Astrocyte (in vitro differentiated cells and primary cell): ENCODE data around the gene RAB40B. TPM values are rescaled to one million over a fixed set of nuclear protein-coding genes. Genes with fewer than 3 reads are reported as not detected.
A peak's percentile ranks its signal among the peaks of the same experiment; 100 is the strongest.

Experiments
- DNase-seq: peaks from one replicate; pipeline ENCODE4 v3.0.0-alpha.2; 2010; ENCODE audit warnings: low read depth
- FAIRE-seq: peaks from 2 replicates; lab custom pipeline; 2011; peaks lifted over from hg19 to GRCh38; lab: Jason Lieb, UNC
- H2AFZ ChIP-seq: 2 replicates; pipeline ENCODE4 v1.6.0; 2012; ENCODE audit warnings: low read depth, low read length, inconsistent platforms
- H3K27ac ChIP-seq: 2 replicates; pipeline ENCODE4 v1.5.1; 2011; ENCODE audit warnings: low read depth, low read length, inconsistent platforms
- H3K27me3 ChIP-seq: 2 replicates; pipeline ENCODE4 v1.6.0; 2011; ENCODE audit warnings: low read length, inconsistent platforms; ENCODE audit not compliant: insufficient read depth
- H3K36me3 ChIP-seq: 2 replicates; pipeline ENCODE4 v1.5.1; 2011; ENCODE audit warnings: low read length, inconsistent platforms; ENCODE audit not compliant: insufficient read depth
- H3K4me1 ChIP-seq: 2 replicates; pipeline ENCODE4 v1.5.1; 2011; ENCODE audit warnings: low read length, inconsistent platforms; ENCODE audit not compliant: insufficient read depth
- H3K4me2 ChIP-seq: 2 replicates; pipeline ENCODE4 v1.6.0; 2012; ENCODE audit warnings: low read length, inconsistent platforms
- H3K4me3 ChIP-seq: 2 replicates; pipeline ENCODE4 v1.5.1; 2011; ENCODE audit warnings: low read depth, mild to moderate bottlenecking, low read length, inconsistent platforms; ENCODE audit not compliant: insufficient read depth
- H3K79me2 ChIP-seq: 2 replicates; pipeline ENCODE4 v1.6.0; 2012; ENCODE audit warnings: mild to moderate bottlenecking, low read length, inconsistent platforms; ENCODE audit not compliant: insufficient read depth
- H3K9ac ChIP-seq: 2 replicates; pipeline ENCODE4 v1.6.0; 2012; ENCODE audit warnings: mild to moderate bottlenecking, low read length, inconsistent platforms
- H3K9me3 ChIP-seq: 2 replicates; pipeline ENCODE4 v1.5.1; 2012; ENCODE audit warnings: low read depth, mild to moderate bottlenecking, low read length, inconsistent platforms; ENCODE audit not compliant: insufficient read depth
- H4K20me1 ChIP-seq: 2 replicates; pipeline ENCODE4 v1.6.0; 2012; ENCODE audit warnings: low read length, inconsistent platforms; ENCODE audit not compliant: insufficient read depth
- H3K27ac Mint-ChIP-seq: one replicate; pipeline ENCODE4 v1.8.0; 2021; ENCODE audit warnings: mild to moderate bottlenecking, mixed read lengths; ENCODE audit not compliant: unreplicated experiment
- H3K27me3 Mint-ChIP-seq: one replicate; pipeline ENCODE4 v1.8.0; 2021; ENCODE audit warnings: low read depth, mixed read lengths; ENCODE audit not compliant: unreplicated experiment
- H3K36me3 Mint-ChIP-seq: one replicate; pipeline ENCODE4 v1.8.0; 2021; ENCODE audit warnings: low read depth, mixed read lengths; ENCODE audit not compliant: unreplicated experiment
- H3K4me1 Mint-ChIP-seq: one replicate; pipeline ENCODE4 v1.8.0; 2021; ENCODE audit warnings: low read depth, mixed read lengths; ENCODE audit not compliant: unreplicated experiment
- H3K4me3 Mint-ChIP-seq: one replicate; pipeline ENCODE4 v1.8.0; 2021; ENCODE audit warnings: mild to moderate bottlenecking, moderate library complexity, mixed read lengths; ENCODE audit not compliant: unreplicated experiment
- H3K9me3 Mint-ChIP-seq: one replicate; pipeline ENCODE4 v1.8.0; 2021; ENCODE audit warnings: mild to moderate bottlenecking, mixed read lengths; ENCODE audit not compliant: unreplicated experiment
- CTCF ChIP-seq: IDR thresholded peaks from 2 replicates; pipeline ENCODE4 v1.5.1; 2011; ENCODE audit warnings: low read depth, mild to moderate bottlenecking, inconsistent platforms, low read length, moderate library complexity; ENCODE audit not compliant: insufficient read depth
- EZH2 ChIP-seq: IDR thresholded peaks from 2 replicates; pipeline ENCODE4 v1.6.1; 2012; ENCODE audit warnings: mild to moderate bottlenecking, low read length, inconsistent platforms; ENCODE audit not compliant: insufficient read depth
- total RNA-seq: library from RNA; stranded (reverse); gene quantifications from 2 replicates; pipeline ENCODE4 v1.2.1, GENCODE V29; 2021

Gene RAB40B
- total RNA-seq, 1 donor from 2014 or later: 15.8 TPM

- H3K9ac ChIP-seq: peak overlapping the region; percentile 68
- peak overlapping the region; percentile 96 for H2AFZ ChIP-seq
- peaks cover 2% of the 10 kb centered on the region for H3K27me3 ChIP-seq
- H3K4me1 ChIP-seq: peaks cover 9% of the 10 kb centered on the region
- H3K4me3 ChIP-seq: peak overlapping the region; percentile 70
- no peak overlapping the region for H3K27ac Mint-ChIP-seq
- no peaks in the 10 kb centered on the region for H3K36me3 ChIP-seq
- peaks cover 15% of the 10 kb centered on the region for H3K9me3 Mint-ChIP-seq
- peaks cover 9% of the 10 kb centered on the region for H3K27me3 Mint-ChIP-seq
- H3K4me1 Mint-ChIP-seq: peaks cover 2% of the 10 kb centered on the region
- H3K9me3 ChIP-seq: peaks cover 5% of the 10 kb centered on the region
- H3K36me3 Mint-ChIP-seq: peaks cover 10% of the 10 kb centered on the region
- H3K4me2 ChIP-seq: peak overlapping the region; percentile 85
- peaks cover 10% of the 10 kb centered on the region for H3K79me2 ChIP-seq
- DNase-seq: no peak
- peaks cover 11% of the 10 kb centered on the region for H4K20me1 ChIP-seq
- TF ChIP-seq EZH2 (no peak), CTCF (no peak)
- H3K27ac ChIP-seq: no peak overlapping the region
- peak overlapping the region; percentile 87 for H3K4me3 Mint-ChIP-seq
- FAIRE-seq: no peak
These were observed 510 bp upstream of the RAB40B start for GRCh38 chr17:82698974-82699442.

GRCh38 chr17:82697808-82698064 is 762 bp downstream of the RAB40B start:
- Histone ChIP-seq H3K27ac (no peak overlapping the region), H3K4me3 (peak overlapping the region; percentile 50), H2AFZ (peak overlapping the region; percentile 63), H3K9me3 (peaks cover 5% of the 10 kb centered on the region), H3K4me1 (peaks cover 9% of the 10 kb centered on the region), H3K4me2 (peak overlapping the region; percentile 84), H3K27me3 (peaks cover 2% of the 10 kb centered on the region), H3K36me3 (no peaks in the 10 kb centered on the region), H4K20me1 (peaks cover 11% of the 10 kb centered on the region), H3K79me2 (peaks cover 16% of the 10 kb centered on the region), H3K9ac (peak overlapping the region; percentile 48)
- Mint-ChIP-seq H3K27ac (no peak overlapping the region), H3K4me1 (peaks cover 2% of the 10 kb centered on the region), H3K27me3 (peaks cover 9% of the 10 kb centered on the region), H3K4me3 (peak overlapping the region; percentile 77), H3K9me3 (peaks cover 16% of the 10 kb centered on the region), H3K36me3 (peaks cover 10% of the 10 kb centered on the region)
- DNase-seq (no peak), FAIRE-seq (no peak)
- TF ChIP-seq EZH2 (no peak), CTCF (no peak)

- H3K4me1 ChIP-seq: peaks cover 9% of the 10 kb centered on the region
- H3K4me3 ChIP-seq: peak overlapping the region; percentile 50
- H3K4me2 ChIP-seq: peak overlapping the region; percentile 84
- Mint-ChIP-seq H3K27me3 (peaks cover 9% of the 10 kb centered on the region), H3K4me3 (peak overlapping the region; percentile 77), H3K27ac (no peak overlapping the region), H3K36me3 (peaks cover 13% of the 10 kb centered on the region), H3K9me3 (peaks cover 16% of the 10 kb centered on the region), H3K4me1 (peaks cover 4% of the 10 kb centered on the region)
- H3K9me3 ChIP-seq: peaks cover 5% of the 10 kb centered on the region
- peak overlapping the region; percentile 48 for H3K9ac ChIP-seq
- H2AFZ ChIP-seq: peak overlapping the region; percentile 63
- no peak for FAIRE-seq
- no peak for DNase-seq
- no peak overlapping the region for H3K27ac ChIP-seq
- peaks cover 2% of the 10 kb centered on the region for H3K27me3 ChIP-seq
- no peak for TF ChIP-seq CTCF
- no peak for TF ChIP-seq EZH2
- H3K36me3 ChIP-seq: no peaks in the 10 kb centered on the region
- peaks cover 16% of the 10 kb centered on the region for H3K79me2 ChIP-seq
- peaks cover 11% of the 10 kb centered on the region for H4K20me1 ChIP-seq
These were observed 1.3 kb downstream of the RAB40B start for GRCh38 chr17:82696916-82697807.
